ENCODE results near the gene MAG. TPM values are rescaled to one million over a fixed set of nuclear protein-coding genes. Genes with fewer than 3 reads are reported as not detected.
A peak's percentile ranks its signal among the peaks of the same experiment; 100 is the strongest.

Gene MAG
- total RNA-seq, 2 donors from 2014 or later = not detected

GRCh38 chr19:35256566-35256965 is 35.4 kb upstream of the MAG start:
- H3K36me3 Mint-ChIP-seq (ENCODE audit: low read depth) = no peaks in the 10 kb centered on the region
- DNase-seq = no peak
- H3K27ac Mint-ChIP-seq = peak overlapping the region; percentile 53
- H3K4me3 Mint-ChIP-seq = no peak overlapping the region
- peaks cover 25% of the 10 kb centered on the region for H3K4me1 Mint-ChIP-seq
- H3K9me3 ChIP-seq (ENCODE audit: control insufficient read depth, low read length, poor library complexity, severe bottlenecking) = no peaks in the 10 kb centered on the region
- no peaks in the 10 kb centered on the region for H3K27me3 Mint-ChIP-seq
- ATAC-seq = no peak

- H3K9me3 ChIP-seq (ENCODE audit: control insufficient read depth, low read length, poor library complexity, severe bottlenecking) = no peaks in the 10 kb centered on the region
- H3K4me1 Mint-ChIP-seq = peaks cover 24% of the 10 kb centered on the region
- peak overlapping the region; percentile 53 for H3K27ac Mint-ChIP-seq
- DNase-seq (no peak), ATAC-seq (no peak)
- H3K4me3 Mint-ChIP-seq = no peak overlapping the region
- H3K27me3 Mint-ChIP-seq = no peaks in the 10 kb centered on the region
- H3K36me3 Mint-ChIP-seq (ENCODE audit: low read depth) = no peaks in the 10 kb centered on the region
Observed at GRCh38 chr19:35257113-35257461, 34.9 kb upstream of the MAG start.

GRCh38 chr19:35260694-35261304 is 31.2 kb upstream of the MAG start:
- H3K4me1 Mint-ChIP-seq = peaks cover 18% of the 10 kb centered on the region
- DNase-seq (peak in 1 of 3 donors; percentile 2), ATAC-seq (no peak)
- no peak overlapping the region for H3K27ac Mint-ChIP-seq
- no peaks in the 10 kb centered on the region for H3K9me3 ChIP-seq (ENCODE audit: control insufficient read depth, low read length, poor library complexity, severe bottlenecking)
- no peaks in the 10 kb centered on the region for H3K36me3 Mint-ChIP-seq (ENCODE audit: low read depth)
- no peaks in the 10 kb centered on the region for H3K27me3 Mint-ChIP-seq
- no peak overlapping the region for H3K4me3 Mint-ChIP-seq

GRCh38 chr19:35261356-35262100 is 30.4 kb upstream of the MAG start:
- ATAC-seq (no peak), DNase-seq (peak in 1 of 3 donors; percentile 3)
- Mint-ChIP-seq H3K4me1 (peaks cover 20% of the 10 kb centered on the region), H3K27me3 (no peaks in the 10 kb centered on the region), H3K27ac (no peak overlapping the region), H3K4me3 (peak overlapping the region; percentile 15), H3K36me3 (ENCODE audit: low read depth) (no peaks in the 10 kb centered on the region)
- no peaks in the 10 kb centered on the region for H3K9me3 ChIP-seq (ENCODE audit: control insufficient read depth, low read length, poor library complexity, severe bottlenecking)

GRCh38 chr19:35262101-35262761 is 29.7 kb upstream of the MAG start:
- DNase-seq (peak in 1 of 3 donors; percentile 1), ATAC-seq (no peak)
- H3K4me3 Mint-ChIP-seq = no peak overlapping the region
- no peaks in the 10 kb centered on the region for H3K36me3 Mint-ChIP-seq (ENCODE audit: low read depth)
- H3K27me3 Mint-ChIP-seq = no peaks in the 10 kb centered on the region
- H3K27ac Mint-ChIP-seq = peak overlapping the region; percentile 72
- peaks cover 15% of the 10 kb centered on the region for H3K4me1 Mint-ChIP-seq
- H3K9me3 ChIP-seq (ENCODE audit: control insufficient read depth, low read length, poor library complexity, severe bottlenecking) = no peaks in the 10 kb centered on the region

- H3K4me3 Mint-ChIP-seq = no peak overlapping the region
- H3K4me1 Mint-ChIP-seq = peaks cover 12% of the 10 kb centered on the region
- no peaks in the 10 kb centered on the region for H3K9me3 ChIP-seq (ENCODE audit: control insufficient read depth, low read length, poor library complexity, severe bottlenecking)
- peak in 1 of 3 donors; percentile 1 for DNase-seq
- H3K27me3 Mint-ChIP-seq = no peaks in the 10 kb centered on the region
- ATAC-seq = no peak
- peak overlapping the region; percentile 90 for H3K27ac Mint-ChIP-seq
- H3K36me3 Mint-ChIP-seq (ENCODE audit: low read depth) = no peaks in the 10 kb centered on the region
Observed at GRCh38 chr19:35264268-35265125, 27.5 kb upstream of the MAG start.

- Mint-ChIP-seq H3K4me3 (peak overlapping the region; percentile 74), H3K27me3 (no peaks in the 10 kb centered on the region), H3K27ac (peak overlapping the region; percentile 90), H3K4me1 (peaks cover 12% of the 10 kb centered on the region), H3K36me3 (ENCODE audit: low read depth) (no peaks in the 10 kb centered on the region)
- ATAC-seq (no peak), DNase-seq (peak in 1 of 3 donors; percentile 3)
- no peaks in the 10 kb centered on the region for H3K9me3 ChIP-seq (ENCODE audit: control insufficient read depth, low read length, poor library complexity, severe bottlenecking)
Observed at GRCh38 chr19:35265126-35265899, 26.6 kb upstream of the MAG start.

- Mint-ChIP-seq H3K36me3 (ENCODE audit: low read depth) (no peaks in the 10 kb centered on the region), H3K4me3 (peak overlapping the region; percentile 74), H3K27ac (peak overlapping the region; percentile 90), H3K4me1 (peaks cover 14% of the 10 kb centered on the region), H3K27me3 (no peaks in the 10 kb centered on the region)
- ATAC-seq = no peak
- peak in 1 of 3 donors; percentile 4 for DNase-seq
- no peaks in the 10 kb centered on the region for H3K9me3 ChIP-seq (ENCODE audit: control insufficient read depth, low read length, poor library complexity, severe bottlenecking)
Observed at GRCh38 chr19:35265900-35266519, 26.0 kb upstream of the MAG start.

GRCh38 chr19:35266520-35267352 is 25.2 kb upstream of the MAG start:
- Mint-ChIP-seq H3K4me3 (peak overlapping the region; percentile 94), H3K27me3 (no peaks in the 10 kb centered on the region), H3K27ac (peak overlapping the region; percentile 90), H3K36me3 (ENCODE audit: low read depth) (no peaks in the 10 kb centered on the region), H3K4me1 (peaks cover 16% of the 10 kb centered on the region)
- DNase-seq (peak in 1 of 3 donors; percentile 8), ATAC-seq (no peak)
- no peaks in the 10 kb centered on the region for H3K9me3 ChIP-seq (ENCODE audit: control insufficient read depth, low read length, poor library complexity, severe bottlenecking)

- peaks cover 2% of the 10 kb centered on the region for H3K36me3 Mint-ChIP-seq (ENCODE audit: low read depth)
- H3K27me3 Mint-ChIP-seq = no peaks in the 10 kb centered on the region
Observed at GRCh38 chr19:35267353-35267817, 24.6 kb upstream of the MAG start.

GRCh38 chr19:35267818-35268535 is 24.0 kb upstream of the MAG start:
- peak overlapping the region; percentile 89 for H3K27ac Mint-ChIP-seq
- peak; percentile 66 for ATAC-seq

More at GRCh38 chr19:35267353-35267817, 24.6 kb upstream of the MAG start:
- no peaks in the 10 kb centered on the region for H3K9me3 ChIP-seq (ENCODE audit: control insufficient read depth, low read length, poor library complexity, severe bottlenecking)
- DNase-seq (peak; percentile 16 to 30 (median 27)), ATAC-seq (peak; percentile 18)
- H3K4me3 Mint-ChIP-seq = peak overlapping the region; percentile 94
- H3K27ac Mint-ChIP-seq = peak overlapping the region; percentile 89
- H3K4me1 Mint-ChIP-seq = peaks cover 22% of the 10 kb centered on the region

More at GRCh38 chr19:35267818-35268535, 24.0 kb upstream of the MAG start:
- no peaks in the 10 kb centered on the region for H3K9me3 ChIP-seq (ENCODE audit: control insufficient read depth, low read length, poor library complexity, severe bottlenecking)
- Mint-ChIP-seq H3K4me1 (peaks cover 22% of the 10 kb centered on the region), H3K36me3 (ENCODE audit: low read depth) (peaks cover 2% of the 10 kb centered on the region), H3K4me3 (peak overlapping the region; percentile 94), H3K27me3 (no peaks in the 10 kb centered on the region)
- peak; percentile 70 to 77 (median 71) for DNase-seq
